AG04449 (cell line): Measurements from ENCODE around the gene IMMP2L.

Source experiments
- CTCF ChIA-PET: fragments of 350-600 bp; formaldehyde crosslinking; extraction: SDS; loops from one replicate; lab custom pipeline; 2021; ENCODE audit warnings: antibody characterized with exemption; lab: Yijun Ruan, JAX
- POLR2A ChIA-PET: fragments of 400-600, 350-600 bp; formaldehyde crosslinking; extraction: SDS; loops from one replicate; lab custom pipeline; 2020; ENCODE audit warnings: antibody characterized with exemption, inconsistent platforms; lab: Yijun Ruan, JAX
- DNase-seq: peaks from one replicate; pipeline ENCODE4 v3.0.0-alpha.2; 2010; ENCODE audit warnings: low read depth, low spot score
- H3K4me3 ChIP-seq: 2 replicates; pipeline ENCODE4 v1.5.1; 2011; ENCODE audit warnings: low read depth, mild to moderate bottlenecking, control low read depth, low read length
- TF ChIP-seq, protein P1 (sequence below): IDR thresholded peaks from one replicate; pipeline ENCODE4 v1.5.1; 2011; ENCODE audit warnings: mild to moderate bottlenecking, moderate library complexity, low read length, control low read depth, inconsistent platforms; ENCODE audit not compliant: insufficient read depth; ENCODE audit errors: missing control alignments

The IMMP2L gene

DNA sequence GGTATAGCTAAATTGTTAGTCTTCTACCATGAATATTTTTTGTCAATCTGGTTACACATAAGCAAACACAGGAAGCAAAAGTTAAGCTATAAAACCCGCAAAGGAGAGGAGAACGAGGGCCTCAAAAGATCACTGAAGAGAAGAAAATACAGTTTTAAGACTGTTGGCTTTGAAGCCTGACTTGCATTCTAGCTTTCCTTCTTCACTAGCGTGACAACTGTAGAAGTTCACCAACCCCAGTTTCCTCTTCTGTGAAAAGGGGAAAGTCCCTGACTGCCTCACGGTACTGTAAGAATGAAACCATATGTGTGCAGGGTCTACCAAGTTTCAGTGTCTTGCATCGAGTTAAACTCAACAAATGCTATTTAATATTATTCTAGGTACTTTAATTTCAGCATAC is 478.9 kb downstream of the IMMP2L start:
- peak; percentile 69 for DNase-seq
- no peak overlapping the region for H3K4me3 ChIP-seq
- CTCF ChIA-PET, result interaction anchor here (0.6 to 1.0 kb wide), 3 partner anchors 9 to 16 kb away, joined by 3 to 4 read pairs (median 3); no protein-coding TSS in a partner anchor
- TF ChIP-seq, protein P1, sequence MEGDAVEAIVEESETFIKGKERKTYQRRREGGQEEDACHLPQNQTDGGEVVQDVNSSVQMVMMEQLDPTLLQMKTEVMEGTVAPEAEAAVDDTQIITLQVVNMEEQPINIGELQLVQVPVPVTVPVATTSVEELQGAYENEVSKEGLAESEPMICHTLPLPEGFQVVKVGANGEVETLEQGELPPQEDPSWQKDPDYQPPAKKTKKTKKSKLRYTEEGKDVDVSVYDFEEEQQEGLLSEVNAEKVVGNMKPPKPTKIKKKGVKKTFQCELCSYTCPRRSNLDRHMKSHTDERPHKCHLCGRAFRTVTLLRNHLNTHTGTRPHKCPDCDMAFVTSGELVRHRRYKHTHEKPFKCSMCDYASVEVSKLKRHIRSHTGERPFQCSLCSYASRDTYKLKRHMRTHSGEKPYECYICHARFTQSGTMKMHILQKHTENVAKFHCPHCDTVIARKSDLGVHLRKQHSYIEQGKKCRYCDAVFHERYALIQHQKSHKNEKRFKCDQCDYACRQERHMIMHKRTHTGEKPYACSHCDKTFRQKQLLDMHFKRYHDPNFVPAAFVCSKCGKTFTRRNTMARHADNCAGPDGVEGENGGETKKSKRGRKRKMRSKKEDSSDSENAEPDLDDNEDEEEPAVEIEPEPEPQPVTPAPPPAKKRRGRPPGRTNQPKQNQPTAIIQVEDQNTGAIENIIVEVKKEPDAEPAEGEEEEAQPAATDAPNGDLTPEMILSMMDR, result no peak
- POLR2A ChIA-PET, result no interaction called here

DNA sequence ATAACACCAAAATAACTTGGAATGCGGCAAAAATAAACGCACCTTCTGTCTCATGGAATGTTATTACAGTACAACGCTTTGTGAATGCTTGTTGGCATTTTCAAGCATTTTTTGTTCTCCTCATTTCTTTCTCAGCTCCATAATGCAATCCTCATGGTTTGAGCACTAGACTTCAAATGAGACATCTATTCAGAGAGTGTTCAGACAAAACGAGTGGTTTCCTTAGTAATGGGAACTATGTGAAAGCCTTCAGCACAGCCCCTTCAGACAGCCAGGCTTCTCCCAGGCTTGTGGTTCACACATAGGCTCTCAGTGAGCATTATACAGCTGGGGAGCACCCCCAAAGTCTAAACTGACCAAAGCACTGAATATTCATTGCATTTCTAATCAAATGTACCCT is 479.9 kb downstream of the IMMP2L start:
- H3K4me3 ChIP-seq, result no peak overlapping the region
- CTCF ChIA-PET, result no interaction called here
- POLR2A ChIA-PET, result no interaction called here
- TF ChIP-seq, protein P1, result no peak
- DNase-seq, result peak; percentile 50

DNA sequence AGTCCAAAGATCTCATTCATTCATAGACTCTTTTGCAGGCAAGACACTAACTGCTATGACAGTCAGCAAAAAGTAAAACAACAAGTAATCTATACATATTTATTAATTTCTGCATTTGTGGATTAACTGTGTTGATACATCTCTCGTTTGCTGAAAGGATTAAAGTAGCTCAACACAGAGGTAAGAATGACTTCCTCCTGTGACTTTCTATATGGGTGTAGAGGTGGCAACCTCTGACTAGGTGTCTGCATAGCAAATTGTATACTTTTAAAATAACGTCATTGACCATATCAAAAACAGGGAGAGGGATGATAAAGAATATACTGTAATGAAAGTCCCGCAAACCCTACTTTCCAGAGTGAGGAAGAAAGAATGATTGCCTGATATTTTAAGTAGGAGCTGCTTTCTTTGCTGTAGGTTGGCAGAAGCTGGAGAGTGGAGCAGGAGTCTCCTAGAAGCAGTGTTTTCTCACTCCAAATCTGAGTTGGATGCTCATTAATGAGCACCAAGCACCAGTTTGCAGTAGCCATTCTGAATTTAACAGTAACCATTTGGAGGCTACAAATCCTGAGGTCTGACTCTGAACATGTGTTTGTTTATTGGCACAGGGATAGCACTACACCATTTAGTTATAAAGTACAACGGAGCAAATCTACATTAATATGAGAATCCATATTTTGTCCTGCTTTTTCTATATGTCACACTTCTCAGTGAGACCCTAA is 480.6 kb downstream of the IMMP2L start:
- no peak overlapping the region for H3K4me3 ChIP-seq
- TF ChIP-seq, protein P1, result no peak
- CTCF ChIA-PET, result interaction anchor here (0.6 kb wide), 1 partner anchor 9 kb away, joined by 4 read pairs; no protein-coding TSS in a partner anchor
- POLR2A ChIA-PET, result no interaction called here
- no peak for DNase-seq

DNA sequence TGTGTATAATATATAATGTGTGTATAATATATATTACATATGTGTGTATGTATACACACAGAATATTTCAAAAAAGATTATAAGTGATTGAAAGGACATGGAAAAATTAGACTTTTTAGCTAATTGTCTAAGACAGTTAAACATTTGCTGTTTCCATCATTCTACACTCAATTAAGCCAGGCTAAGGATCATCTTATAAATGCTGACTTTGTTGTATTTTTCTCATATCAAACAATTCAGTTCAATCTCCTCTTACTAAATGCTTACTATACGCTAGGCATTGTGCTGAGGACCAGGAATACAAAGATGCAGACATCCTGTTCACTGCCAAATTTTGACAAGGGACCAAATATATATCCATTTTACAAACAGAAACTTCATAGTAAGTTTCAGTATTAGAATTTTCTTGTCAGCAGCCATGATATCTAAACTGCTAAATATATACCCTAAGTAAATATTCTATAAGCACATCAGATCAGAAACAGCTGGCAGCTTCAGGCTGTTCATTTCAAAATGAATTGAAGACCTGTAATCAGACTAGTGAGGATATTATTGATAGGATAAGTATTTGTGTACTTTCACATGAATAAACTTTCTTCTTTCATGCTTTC is 481.7 kb downstream of the IMMP2L start:
- no peak for DNase-seq
- no peak overlapping the region for H3K4me3 ChIP-seq
- ChIA-PET CTCF (interaction anchor here (1.3 kb wide), 1 partner anchor 10 kb away, joined by 4 read pairs; the partner anchor contains the start of gene LRRN3), POLR2A (no interaction called here)
- TF ChIP-seq, protein P1, result no peak

DNA sequence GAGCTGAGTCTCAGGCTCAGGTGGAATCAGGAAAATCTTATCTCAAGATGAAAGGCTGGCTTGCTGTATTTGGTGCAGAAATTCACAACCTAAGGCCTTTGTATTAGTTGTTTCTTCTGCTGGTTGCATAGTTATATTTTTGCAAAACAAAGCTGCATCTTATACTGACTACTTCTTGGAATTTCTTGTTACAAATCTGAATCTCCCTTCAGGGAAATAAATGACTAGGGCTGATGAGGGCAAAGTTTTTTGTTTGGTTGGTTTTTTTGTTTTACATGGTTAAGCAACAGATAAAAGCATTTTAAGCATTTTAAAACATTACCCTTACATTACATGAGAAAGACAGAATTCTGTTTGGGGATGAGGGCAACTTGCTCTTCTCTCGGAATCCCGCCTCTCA is 485.3 kb downstream of the IMMP2L start:
- no peak overlapping the region for H3K4me3 ChIP-seq
- no peak for DNase-seq
- ChIA-PET POLR2A (no interaction called here), CTCF (interaction anchor here (1.0 to 1.1 kb wide), 2 partner anchors 10 to 14 kb away, joined by 3 to 6 read pairs; partner anchors contain the start of gene LRRN3)
- TF ChIP-seq, protein P1, result no peak

DNA sequence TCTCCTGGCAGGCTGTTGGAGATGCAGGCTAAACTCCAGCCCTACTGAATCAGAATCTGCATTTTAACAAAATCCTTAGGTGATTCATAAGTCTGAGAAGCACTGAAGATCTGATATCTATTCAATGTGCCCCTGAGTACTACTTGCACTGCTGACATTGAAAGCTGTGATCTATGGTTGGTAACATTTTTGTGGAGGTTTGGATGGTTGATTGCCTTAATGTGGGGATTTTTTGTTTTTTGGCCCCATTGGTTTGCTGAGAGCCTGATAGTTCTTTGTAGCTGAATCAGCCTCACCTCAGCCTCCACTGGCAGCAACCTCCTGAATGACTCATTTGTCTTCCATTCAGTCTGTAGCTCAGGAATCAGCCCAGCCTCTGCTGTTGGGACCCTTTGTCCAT is 486.1 kb downstream of the IMMP2L start:
- no peak for DNase-seq
- TF ChIP-seq, protein P1, result no peak
- no peak overlapping the region for H3K4me3 ChIP-seq
- ChIA-PET CTCF (interaction anchor here (0.5 to 1.1 kb wide), 3 partner anchors 11 to 634 kb away, joined by 3 to 6 read pairs (median 3); partner anchors contain the start of gene LRRN3), POLR2A (no interaction called here)
